ENCODE results near the gene BBX.
A peak's percentile ranks its signal among the peaks of the same experiment; 100 is the strongest.

The BBX gene

DNA sequence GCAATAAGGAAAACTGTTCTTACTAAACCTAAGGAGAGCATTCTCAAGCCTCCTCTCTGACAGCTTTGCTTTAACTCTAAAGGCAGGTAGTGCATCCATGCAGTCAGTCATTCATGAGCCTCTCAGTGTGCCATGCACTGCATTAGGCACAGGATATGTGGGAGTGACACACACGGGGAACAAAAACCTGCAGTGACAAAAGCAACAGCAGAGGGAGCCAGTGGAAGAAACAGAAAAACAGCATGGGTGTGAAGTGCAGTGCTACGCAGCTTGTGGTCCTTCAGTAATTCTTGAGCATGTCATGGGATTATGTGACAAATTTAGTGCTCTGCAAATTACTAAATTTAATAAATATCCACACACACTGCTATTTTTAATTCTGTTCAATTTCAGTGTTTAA lies 230.7 kb downstream of the BBX start:
- no peak for DNase-seq (ENCODE audit: low read depth)

DNA sequence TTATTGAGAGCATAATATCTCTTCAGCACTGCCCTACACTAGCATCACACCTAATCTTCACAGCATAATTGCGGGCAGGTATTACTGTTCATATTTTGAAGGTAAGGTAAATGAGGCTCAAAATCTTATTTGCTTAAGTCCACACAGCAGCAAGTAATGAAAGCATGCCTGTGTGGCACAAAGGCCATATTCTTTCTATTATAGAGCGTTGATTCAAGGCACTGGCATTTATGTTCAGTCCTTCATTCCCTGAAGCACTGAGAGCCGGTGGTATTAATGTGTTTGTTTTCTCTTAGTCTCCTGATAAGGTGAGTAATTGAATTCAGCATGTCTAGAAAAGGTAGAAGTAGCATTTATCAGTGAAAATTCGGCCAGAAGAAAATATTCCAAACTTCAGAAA lies 231.2 kb downstream of the BBX start:
- no peak for DNase-seq (ENCODE audit: low read depth)

DNA sequence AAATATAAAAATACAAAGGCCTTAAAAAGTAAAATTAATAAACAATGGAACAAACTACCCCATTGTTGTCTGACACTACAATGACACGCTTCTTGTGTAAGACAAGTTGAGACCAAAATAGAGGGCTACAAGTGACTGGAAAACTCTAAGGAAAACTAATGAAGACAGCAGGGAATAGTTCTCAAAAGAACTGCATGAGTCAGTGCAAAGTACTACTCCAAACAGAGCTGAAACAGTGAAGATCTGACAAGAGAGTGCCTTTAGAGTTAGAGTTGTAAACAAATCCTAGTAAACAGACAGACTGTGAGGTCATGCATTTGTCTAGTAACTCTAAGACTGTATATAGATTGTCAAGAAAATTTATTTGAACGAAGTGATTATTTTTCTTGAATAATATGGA lies 233.9 kb downstream of the BBX start:
- no peak for DNase-seq (ENCODE audit: low read depth)

- DNase-seq (ENCODE audit: low read depth), result no peak
These were observed 234.4 kb downstream of the BBX start for GRCh38 chr3:107757140-107757539.

DNA sequence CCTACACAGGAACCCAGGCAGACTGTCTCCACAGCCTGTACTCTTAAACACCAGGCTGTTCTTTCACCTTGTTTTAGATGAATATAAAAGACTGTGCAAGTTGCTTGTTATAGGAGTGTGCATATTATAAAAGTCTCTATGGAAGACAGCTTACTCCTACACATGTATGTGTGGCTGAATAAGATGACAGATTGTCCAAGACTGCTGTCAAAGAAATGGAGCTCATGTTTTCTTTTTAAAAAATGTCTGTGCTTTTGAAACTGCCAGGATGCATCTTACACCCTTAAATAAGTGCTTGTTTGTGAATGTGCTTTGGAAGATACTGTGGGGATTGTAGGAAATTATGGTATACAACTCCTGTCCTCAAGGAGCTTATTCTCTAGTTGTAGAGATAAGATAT lies 237.4 kb downstream of the BBX start:
- no peak for DNase-seq (ENCODE audit: low read depth)

- no peak for DNase-seq (ENCODE audit: low read depth)
These were observed 238.6 kb downstream of the BBX start for GRCh38 chr3:107761391-107761790.

DNA sequence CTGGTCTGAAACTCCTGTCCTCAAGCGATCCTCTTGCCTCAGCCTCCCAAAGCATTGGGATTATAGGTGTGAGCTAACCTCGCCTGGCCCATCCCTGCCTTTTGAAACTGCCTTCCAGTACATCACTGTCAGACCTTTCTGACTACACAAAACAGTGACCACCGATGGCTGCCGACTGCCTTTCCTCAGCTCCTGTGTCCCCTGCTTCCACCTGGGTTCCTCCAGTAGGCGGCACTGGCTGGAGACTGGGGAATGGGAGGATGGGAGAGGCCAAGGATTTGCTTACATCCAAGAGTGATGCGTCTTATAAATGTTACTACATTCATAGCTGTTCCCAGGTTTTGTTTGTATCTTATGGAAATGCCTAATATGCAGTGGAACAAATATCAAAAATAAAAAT lies 242.8 kb downstream of the BBX start:
- DNase-seq (ENCODE audit: low read depth), result no peak

DNA sequence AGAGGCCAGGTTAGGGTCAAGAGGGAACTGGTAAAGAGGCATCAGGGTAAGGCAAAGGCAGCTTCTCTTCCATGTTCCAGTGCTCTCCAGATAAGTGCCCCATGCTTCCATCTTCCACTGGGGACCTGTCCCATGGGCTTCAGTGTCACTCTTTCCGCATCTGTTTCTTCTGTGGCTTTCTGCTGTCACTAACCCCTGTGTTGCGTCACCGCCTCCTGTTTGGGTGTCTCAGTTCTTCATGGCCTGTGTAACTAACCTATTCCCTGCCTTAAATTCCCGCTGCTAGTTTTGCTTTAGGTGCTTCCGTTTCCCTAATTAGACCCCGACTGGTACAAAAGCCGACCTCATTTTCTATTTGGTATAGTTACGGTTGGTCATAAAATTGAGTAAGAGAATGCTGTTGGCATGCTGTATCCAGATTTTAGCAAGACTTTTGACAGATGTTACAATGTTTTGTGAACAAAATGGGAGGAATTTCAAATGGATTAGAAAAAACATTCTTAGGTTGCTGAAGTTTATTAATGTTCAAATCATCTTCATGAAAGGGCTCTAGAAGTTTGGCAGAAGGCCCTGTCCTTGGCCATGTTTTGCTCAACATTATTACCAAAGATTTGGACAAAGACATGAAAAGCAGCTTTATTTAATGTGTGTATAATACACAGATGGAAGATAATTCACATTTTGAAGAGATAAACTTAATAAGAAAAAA lies 245.3 kb downstream of the BBX start:
- DNase-seq (ENCODE audit: low read depth), result no peak

DNA sequence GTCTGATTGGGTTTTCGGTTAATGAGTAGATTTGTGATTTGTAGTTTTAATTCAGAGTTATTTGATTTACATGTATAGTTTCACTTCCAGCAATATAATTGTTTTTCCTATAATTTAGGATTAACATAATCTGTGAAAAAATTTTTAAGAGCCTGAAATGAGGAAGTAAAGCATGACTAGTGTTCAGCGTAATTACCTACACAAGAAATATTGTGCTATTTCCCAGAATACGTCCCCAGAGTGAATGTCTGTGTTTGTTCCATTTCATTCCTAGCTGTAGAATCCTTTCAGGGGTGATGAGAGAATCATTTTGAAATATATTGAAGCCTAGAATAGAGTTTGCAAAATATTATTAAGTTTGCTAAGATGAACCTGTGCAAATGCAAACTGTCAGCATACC lies 247.1 kb downstream of the BBX start:
- no peak for DNase-seq (ENCODE audit: low read depth)

- no peak for DNase-seq (ENCODE audit: low read depth)
These were observed 249.3 kb downstream of the BBX start for GRCh38 chr3:107772016-107772415.

- DNase-seq (ENCODE audit: low read depth), result no peak
These were observed 253.2 kb downstream of the BBX start for GRCh38 chr3:107775974-107776373.

- DNase-seq (ENCODE audit: low read depth), result no peak
These were observed 258.5 kb downstream of the BBX start for GRCh38 chr3:107781253-107781652.

- no peak for DNase-seq (ENCODE audit: low read depth)
These were observed 259.3 kb downstream of the BBX start for GRCh38 chr3:107782054-107782453.

DNA sequence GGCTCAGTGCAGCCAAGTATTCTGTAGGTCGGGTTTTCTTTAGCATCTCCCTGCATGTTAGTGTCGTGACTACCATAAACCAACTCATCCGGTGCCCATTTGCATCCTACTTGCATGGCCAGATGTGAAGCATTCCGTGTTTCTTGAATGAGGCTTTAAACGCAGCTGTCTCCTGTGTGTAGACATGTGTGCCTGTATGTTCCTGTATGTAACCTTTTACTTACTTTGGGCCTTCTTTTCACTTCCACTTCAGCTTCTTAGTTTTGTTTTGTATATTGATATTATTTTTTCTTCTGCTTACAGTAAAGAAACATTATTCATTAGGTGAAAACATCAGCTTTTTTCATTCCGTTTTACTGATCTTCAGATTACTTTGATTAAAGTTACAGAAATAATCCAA lies 267.9 kb downstream of the BBX start:
- DNase-seq (ENCODE audit: low read depth), result no peak

DNA sequence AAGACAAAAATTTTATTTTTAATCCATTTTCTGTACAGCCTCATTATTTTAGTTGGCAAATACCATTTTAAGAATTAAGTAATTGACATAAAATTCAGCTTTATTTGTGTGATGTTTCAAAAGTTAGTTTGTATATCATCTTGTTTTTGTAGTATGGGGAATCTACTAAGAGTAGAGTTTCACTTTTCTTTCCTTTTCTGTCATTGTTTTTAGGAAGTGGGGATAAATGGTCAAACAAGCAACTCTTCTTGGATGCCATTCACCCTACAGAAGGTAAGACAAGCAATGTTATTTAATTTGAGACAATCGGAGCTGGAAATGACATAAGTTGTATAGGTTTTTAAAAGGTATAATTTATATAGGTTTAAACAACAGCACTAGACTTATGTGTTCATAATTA lies 268.3 kb downstream of the BBX start:
- no peak for DNase-seq (ENCODE audit: low read depth)

GRCh38 chr3:107791450-107791849 lies 268.7 kb downstream of the BBX start:
- no peak for DNase-seq (ENCODE audit: low read depth)

GRCh38 chr3:107794664-107795443 lies 272.1 kb downstream of the BBX start:
- DNase-seq (ENCODE audit: low read depth), result no peak

GRCh38 chr3:107795514-107796094 lies 272.8 kb downstream of the BBX start:
- no peak for DNase-seq (ENCODE audit: low read depth)

DNA sequence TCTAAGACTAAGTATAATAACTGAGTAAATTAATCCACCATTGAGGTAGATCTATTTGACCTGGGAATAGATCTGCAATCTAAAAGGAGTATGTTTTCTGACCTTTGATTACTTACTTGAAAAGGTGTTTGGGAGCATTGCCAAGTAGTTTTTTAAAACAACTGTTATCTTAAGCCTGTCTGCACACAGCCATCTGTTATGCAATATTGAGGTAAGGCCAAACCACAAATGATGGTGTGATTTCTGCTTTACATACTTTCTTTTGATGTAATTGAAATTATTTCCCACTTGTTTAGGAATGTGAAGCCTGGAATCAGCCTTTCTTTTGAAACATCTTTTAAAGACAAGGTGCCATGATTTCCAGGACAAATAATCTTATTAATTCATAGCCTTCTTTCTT lies 274.0 kb downstream of the BBX start:
- DNase-seq (ENCODE audit: low read depth), result peak; percentile 78

DNA sequence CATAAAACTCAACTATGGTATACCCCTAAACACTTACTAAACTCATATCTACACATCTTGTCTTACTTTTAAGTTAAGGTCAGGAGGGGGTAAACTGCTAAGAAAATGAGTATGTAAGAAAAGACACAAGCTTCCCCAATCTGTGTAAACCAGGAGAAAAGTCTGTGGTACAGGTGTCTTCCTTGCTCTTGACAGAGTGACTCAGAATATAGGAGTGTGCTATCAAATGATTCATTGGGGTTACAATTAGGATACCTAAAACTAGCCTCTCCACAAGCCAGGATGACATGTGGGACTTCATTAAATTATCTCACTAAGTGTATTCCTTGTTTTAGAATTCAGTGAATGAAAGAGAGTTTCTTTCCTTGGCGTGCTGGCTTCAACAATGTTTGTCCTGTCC lies 274.8 kb downstream of the BBX start:
- no peak for DNase-seq (ENCODE audit: low read depth)

DNA sequence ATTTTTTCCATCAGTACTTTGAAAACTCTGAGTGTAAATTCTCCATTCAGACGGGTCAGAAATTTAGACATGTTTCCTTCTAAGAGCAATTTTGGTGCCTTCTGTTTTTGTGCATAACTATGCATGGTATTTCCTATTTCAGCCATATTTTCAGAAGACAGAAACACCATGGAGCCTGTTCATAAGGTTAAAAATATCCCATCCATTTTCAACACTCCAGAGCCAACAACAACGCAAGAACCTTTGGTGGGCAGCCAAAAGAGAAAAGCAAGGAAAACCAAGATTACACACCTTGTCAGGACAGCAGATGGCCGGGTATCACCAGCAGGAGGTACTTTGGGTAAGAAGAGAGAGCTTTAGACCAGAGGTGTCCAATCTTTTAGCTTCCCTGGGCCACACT lies 275.6 kb downstream of the BBX start:
- DNase-seq (ENCODE audit: low read depth), result peak; percentile 41

DNA sequence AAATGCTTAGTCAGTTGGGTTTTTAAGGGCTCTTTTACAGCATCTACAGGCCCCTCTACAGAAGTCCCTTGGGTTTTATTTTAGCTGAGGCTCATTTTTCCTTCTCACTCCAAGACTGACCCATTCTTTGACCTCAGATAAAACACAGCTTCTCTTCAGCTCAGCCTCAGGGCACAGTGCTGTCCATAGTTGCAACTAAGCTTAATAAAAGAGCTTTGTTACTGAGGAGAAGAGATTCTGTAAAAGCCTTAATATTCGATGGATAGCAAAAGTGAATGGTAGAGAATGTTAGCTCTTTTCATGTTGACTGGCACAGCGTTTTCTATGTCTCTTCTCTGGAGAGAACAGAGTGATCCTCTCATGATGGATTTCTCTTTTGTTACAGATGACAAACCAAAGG lies 277.9 kb downstream of the BBX start:
- no peak for DNase-seq (ENCODE audit: low read depth)

GRCh38 chr3:107803170-107803569 lies 280.4 kb downstream of the BBX start:
- DNase-seq (ENCODE audit: low read depth), result no peak
